Measurements from ENCODE around the gene JKAMP.
"Not testable (repeated sequence)": the region's sequence is repeated elsewhere in the genome, so short reads cannot be mapped to it uniquely, and the experiment has no call there.

Gene JKAMP, protein sequence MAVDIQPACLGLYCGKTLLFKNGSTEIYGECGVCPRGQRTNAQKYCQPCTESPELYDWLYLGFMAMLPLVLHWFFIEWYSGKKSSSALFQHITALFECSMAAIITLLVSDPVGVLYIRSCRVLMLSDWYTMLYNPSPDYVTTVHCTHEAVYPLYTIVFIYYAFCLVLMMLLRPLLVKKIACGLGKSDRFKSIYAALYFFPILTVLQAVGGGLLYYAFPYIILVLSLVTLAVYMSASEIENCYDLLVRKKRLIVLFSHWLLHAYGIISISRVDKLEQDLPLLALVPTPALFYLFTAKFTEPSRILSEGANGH

DNA sequence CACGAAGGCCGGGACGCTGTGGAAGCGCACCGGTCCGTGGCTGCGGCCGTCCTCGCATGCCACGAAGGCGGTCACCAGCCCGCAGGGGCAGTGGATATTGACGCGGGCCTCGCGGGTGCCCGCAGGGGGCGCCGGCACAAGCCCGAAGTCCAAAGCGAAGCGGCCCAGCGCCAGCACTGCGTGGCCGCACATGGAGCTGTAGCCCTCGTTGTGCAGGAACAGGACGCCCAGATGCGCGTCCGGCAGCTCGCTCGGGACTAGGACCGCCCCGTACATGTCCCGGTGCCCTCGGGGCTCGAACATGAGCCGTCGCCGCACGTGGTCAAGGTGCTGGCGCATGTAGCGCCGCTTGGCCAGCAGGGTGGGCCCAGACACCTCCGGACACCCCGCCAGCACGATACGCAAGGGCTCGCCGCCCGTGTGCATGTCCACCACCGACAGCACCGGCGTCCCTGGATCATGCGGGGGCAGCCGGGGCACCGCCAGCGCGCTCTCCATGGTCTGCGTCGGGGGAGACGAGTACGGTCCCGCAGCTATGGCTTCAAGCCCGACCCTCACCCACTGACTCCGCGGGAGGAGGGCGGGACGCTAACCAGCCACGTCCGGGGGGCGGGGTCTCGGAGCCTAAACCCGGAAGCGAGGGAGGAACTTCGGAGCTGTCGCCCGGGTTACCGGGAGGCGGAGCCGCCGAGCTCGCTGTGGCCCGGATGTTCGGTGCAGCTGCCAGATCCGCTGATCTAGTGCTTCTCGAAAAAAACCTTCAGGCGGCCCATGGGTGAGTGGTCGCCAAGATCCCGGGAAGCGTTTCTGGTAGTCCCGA lies at the start of gene JKAMP, which contains the start of gene L3HYPDH:
JKAMP (plus strand) TSS at position 699 of the 820 bp plus-strand sequence; CDS start at position 772, 73 bp downstream.
L3HYPDH (minus strand) TSS at position 590 of the 820 bp plus-strand sequence; CDS start at position 498, 92 bp downstream.
- DNase-seq (ENCODE audit: low read depth in 3 of 3): peak; percentile 92 to 98 (median 97)

DNA sequence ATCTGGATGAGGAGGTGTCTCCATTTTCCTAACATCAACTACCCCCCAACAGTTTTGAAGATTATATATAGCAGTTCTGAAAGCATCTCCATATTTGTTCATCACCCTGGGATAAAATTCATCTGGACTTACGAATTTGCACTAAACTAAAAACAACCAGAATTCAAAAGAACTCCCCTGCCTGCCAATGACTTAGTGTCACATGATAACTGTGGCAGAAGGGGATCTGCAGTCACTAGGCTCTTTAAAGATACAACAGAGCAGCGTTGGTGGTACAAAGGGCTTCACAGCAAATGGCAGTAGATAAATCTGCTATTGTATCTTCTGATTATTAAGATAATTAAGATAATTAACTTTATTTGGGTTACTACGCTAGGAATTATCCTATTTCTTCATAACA lies 49.2 kb upstream of the JKAMP start:
- no peak for DNase-seq (ENCODE audit: low read depth in 3 of 3)

DNA sequence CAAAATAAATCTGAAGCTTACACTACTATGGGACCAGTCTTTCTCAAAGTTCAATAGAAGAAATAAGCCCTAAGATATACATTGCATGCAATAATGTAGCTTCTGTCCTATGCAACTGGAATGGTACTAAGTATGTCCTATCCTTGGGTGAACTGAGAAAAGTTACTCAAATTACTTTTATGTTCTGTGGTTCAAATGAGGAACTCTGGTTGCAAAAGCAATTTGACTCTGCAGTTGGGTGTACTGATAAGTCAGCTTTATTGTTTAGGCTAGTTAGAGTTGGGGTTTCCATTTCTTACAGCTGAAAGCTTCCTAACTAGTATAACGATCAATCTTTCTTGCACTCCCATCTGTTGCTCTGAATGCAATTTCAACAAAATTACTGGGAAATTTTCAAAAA lies 48.3 kb upstream of the JKAMP start:
- no peak for DNase-seq (ENCODE audit: low read depth in 3 of 3)

DNA sequence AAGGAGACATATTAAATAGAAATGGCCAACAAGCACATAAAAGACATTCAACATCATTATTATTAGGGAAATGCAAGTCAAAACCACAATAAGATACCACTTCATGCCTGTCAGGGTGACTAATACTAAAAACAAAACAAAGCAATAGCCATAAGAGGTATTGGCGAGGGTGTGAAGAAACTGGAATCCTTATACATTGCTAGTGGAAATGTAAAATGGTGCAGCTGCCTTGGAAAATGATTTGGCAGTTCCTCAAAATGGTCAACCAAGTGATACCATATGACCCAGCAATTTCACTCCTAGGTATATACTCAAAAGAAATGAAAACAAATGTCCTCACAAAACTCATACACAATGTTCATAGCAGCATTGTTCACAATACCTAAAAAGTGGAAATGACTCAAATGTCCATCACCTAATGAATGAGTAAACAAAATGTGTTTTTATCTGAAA lies 46.1 kb upstream of the JKAMP start:
- DNase-seq (ENCODE audit: low read depth in 3 of 3): no peak

DNA sequence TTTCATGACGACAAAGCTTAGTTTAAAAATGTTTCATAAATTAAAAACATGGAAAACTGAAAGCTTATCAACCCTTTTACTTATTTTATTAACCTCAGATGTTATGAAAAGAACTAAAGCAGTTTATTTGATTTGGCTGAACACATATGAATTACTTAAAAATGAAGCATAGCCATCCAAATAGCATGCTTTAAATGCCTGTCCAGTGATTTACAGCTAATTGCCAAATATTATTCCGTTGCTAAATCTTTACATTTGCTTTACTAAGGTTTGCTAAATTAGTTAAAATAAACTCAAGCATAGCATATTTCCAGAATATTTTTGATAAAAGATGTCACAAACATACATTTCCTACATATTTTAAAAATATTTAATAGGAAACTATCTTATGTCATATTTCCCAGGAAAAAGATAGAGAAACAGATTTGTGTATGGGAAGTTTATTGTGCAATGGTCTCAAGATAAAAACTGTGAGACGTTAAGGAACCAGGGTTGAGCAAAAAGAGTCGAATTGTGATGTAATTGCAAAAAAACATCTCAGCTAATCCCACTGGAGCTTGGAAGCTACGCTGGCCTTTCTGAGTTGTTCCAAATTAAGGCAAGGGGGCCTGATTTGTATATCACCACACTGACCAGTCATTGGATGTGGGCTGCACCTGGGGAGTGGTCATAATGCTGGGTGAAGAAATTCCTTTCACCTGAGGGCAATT lies 44.9 kb upstream of the JKAMP start:
- no peak for DNase-seq (ENCODE audit: low read depth in 3 of 3)

DNA sequence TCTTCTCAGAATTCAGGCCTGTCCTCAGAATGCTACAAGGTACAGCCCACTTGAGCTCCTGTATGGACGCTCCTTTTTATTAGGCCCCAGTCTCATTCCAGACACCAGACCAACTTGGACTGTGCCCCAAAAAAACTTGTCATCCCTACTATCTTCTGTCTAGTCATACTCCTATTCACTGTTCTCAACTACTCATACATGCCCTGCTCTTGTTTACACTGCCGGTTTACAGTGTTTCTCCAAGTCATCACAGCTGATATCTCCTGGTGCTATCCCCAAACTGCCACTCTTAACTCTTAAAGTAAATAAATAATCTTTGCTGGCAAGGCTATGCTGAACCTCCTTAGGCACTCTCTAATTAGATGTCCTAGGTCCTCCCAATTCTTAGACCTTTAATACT lies 35.6 kb upstream of the JKAMP start:
- DNase-seq (ENCODE audit: low read depth in 3 of 3): not testable (repeated sequence)

DNA sequence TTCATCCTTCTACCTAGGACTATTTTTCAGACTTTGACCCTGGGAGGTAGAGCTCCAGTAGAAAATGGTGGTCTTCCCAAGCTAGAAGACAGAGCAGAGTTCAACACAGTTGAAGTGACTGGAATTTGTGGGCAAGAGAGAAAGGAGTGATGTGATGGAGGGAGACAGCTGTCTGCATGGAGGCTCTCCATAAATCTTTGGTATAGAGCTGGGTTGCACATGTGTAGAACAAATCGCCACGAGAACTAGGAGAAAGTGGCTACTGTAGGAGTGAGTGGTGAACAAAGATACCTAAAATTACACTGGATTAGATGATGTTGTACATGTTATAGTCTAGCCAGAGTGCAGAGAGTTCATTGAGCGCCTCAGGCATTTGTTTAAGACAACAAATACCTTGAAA lies 33.6 kb upstream of the JKAMP start:
- no peak for DNase-seq (ENCODE audit: low read depth in 3 of 3)

DNA sequence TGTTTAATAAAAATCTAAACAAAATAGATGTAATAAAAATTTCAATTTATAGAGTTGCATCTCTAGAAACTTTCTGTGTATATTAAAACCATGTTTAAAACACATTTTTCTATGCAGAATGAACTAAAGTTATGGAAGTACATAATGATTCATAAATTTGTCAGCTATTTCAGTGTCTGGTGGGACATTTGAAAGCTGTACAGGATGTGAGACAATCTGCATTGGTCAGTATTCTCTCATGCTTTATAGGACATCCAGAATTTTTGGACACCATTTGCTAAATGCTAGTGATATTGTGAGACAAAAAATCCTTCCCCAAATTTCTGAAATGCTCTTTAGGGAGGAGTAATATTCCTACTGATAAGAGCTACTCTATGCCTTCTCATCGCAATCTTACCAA lies 32.5 kb upstream of the JKAMP start:
- DNase-seq (ENCODE audit: low read depth in 3 of 3): no peak

DNA sequence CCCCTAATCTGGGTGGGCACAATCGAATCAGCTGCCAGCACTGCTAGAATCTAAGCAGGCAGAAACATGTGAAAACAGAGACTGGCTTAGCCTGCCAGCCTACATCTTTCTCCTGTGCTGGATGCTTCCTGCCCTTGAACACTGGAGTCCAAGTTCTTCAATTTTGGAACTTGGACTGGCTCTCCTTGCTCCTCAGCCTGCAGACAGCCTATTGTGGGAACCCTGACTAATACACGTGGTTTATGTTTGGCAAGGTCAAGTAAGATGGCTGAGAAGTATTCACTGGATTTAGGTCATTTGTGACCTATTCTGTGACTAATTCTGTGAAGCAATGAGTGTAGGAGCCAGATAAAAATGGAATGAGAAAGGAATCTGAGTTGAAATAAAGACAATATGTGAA lies 30.2 kb upstream of the JKAMP start:
- DNase-seq (ENCODE audit: low read depth in 3 of 3): no peak

DNA sequence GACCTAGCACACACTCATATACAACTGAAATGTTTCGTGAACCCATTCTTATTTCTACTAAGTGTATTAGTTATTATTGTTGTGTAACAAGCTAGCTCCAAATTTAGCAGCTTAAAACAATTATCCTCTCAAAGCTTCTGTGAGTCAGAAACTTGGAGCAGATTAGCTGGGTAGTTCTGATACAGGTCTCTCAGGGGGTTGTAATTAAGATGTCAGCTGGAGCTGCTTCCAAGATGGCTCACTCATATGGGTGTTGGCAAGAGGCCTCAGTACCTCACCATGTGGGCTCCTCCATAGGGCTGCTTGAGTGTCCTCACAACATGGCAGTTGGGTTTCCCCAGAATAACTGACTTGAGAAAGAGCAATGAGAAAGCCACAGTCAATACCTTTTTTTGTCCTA lies 28.9 kb upstream of the JKAMP start:
- no peak for DNase-seq (ENCODE audit: low read depth in 3 of 3)

DNA sequence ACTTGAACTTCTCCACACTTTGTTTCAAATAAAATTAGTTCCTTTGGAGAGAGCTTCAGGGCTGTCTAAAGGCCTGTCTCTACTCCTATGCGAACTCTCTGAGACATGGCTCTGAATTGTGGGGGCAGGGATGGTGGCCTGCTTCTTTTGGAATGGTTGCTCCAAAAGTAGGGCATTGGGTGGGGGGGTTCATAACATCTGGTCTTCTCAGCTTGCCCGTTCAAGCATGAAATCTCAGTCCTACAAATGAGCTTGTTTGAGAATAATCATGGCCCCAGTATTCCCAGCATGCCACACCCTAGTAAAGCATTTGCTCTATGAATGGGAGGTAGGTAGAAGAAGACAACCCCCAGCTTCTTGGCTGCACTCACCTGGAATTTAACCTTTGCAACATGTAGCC lies 25.8 kb upstream of the JKAMP start:
- DNase-seq (ENCODE audit: low read depth in 3 of 3): no peak

DNA sequence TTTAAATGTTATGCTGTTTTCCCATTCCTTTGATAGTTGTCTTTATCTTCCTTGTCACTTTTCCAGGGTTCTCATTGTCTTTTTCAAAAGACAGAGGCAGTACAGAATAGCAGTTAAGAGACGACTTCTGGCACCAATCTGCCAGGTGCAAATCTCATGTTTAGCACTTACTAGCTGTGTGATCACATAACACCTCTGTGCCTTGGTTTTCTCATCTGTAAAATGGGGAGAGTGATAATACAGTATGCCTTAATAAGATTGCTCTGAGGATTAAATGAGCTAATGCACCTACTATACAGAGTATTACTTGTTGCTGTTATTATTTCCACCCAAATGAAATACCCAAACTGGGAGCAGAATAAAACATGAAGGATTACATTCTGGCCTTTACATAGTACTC lies 23.9 kb upstream of the JKAMP start:
- no peak for DNase-seq (ENCODE audit: low read depth in 3 of 3)

DNA sequence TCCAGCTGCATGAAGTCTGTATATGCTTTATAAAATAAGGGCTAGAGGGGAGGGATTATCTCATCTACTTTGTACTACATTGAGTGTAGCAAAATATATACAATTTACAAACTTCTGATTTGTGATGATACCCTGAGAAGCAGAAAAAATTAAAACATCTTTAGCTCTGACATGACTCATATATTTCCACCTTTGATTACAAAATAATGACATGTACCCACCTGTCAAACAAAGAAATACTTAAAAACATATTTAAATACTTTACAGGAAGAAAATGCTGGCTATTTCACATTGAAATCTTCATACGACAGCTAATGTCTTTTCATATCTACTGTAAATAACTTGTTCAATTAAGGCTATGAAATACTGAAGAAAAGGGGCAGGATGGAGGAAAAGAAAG lies 22.4 kb upstream of the JKAMP start:
- no peak for DNase-seq (ENCODE audit: low read depth in 3 of 3)

DNA sequence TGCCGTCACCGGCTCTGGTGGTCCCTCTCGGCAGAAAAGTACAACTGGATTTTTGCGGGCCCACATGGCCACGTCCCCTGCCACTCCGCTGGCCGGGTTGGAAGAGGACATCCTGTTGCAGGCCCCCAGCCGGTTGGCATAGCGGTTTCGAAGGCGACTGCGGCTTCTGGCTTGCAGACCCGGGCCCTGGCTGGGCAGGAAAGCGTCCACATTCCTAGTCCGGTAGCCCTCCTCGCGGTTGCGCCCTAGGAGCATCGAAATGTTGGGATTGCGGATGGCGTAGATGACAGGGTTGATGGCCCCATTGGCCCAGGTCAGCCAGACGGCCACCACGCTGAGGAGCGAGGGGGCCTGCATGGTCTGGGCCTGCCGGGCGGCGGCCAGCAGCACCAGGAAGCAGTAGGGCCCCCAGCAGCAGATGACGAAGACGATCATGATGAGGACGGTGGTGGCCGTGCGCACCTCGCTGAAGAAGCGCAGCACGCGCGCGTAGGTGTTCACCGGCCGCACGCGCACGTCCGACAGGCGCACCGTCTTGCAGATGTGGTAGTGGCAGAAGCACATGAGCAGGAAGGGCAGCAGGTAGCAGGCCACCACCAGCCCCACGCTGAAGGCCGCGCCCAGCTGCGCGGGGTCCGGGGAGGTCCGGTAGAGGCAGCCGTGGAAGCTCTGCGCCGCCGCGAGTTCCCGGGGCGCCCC lies 20.4 kb upstream of the JKAMP start:
- peak in 2 of 3 donors; percentile 20 to 36 for DNase-seq (ENCODE audit: low read depth in 3 of 3)

DNA sequence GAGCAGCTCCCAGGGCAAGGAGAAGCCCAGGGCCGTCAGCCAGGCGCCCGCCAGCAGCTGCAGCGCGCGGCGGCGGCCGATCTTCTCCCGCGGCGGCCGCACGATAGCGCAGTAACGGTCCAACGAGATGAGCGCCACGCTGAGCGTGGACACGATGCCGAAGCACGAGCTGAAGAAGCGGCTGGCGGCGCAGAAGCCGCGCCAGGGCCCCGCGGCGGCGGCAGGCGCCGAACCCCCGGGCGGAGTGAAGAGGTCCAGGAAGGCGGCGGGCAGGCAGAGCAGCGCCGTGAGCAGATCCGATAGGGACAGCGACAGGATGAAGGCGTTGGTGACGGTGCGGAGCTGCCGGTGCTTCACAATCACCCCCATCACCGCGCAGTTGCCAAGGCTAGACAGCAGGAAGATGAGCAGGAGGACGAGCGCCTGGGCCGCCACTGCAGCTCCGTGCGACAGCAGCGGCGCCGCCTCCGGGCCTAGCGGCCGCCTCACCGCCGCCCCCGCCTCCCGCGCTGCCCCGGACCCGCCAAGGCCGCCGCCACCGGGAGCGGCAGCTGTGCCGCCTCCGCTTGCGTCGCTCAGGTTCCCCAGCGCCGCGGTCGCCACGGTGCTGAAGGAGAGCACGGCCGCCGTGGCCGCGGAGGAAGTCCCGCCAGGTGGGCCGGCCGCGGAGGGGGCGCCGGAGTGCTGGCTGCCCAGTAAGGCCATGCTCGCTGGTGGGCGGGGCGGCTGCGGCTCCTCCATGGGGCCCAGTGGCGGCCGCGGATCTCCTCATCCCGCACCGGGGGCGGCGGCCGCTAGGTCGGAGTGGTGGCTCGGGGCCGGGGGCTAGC lies 19.6 kb upstream of the JKAMP start:
- DNase-seq (ENCODE audit: low read depth in 3 of 3): peak in 2 of 3 donors; percentile 7 to 36

DNA sequence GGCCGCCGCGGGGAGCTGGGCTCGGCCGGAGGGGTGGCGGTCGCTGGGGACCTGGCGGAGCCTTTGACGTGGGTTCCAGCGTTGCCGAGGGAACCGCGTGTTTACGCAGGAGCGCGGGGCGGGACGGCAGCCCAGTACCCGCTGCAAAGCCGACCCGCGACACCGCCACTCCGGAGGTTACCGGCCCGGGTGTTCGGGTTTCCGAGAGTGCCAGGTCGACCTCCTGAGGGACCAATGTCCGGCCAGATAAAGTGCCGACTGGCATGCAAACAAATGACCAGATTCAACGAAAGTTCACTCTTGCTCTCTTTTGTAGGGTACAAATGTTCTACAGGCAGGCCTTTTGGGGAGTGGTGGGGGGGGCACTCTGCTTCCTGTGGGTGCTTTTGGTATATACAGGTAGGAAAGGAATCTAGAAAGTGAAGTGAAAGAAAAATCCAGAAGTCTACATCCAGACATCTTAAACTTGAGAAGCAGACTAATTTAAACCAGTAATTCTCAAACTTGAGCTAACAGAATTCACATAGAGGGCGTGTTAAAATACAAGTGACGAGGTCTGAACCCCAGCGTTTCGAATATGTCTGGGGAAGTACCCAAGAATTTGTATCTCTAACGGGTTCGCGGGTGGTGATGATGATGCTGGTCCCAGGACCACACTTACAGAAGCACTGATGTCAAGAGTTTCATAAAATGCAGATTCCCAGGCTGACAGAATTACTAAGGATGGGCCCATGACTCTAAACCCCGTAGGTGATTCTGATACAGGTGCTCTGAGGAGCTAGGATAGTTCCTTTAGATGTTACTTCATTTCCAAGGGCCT lies 18.8 kb upstream of the JKAMP start, which contains the start of gene GPR135:
GPR135 (minus strand) TSS at position 65 of the 820 bp plus-strand sequence. CDS start 154 bp downstream, outside the sequence.
- DNase-seq (ENCODE audit: low read depth in 3 of 3): no peak

DNA sequence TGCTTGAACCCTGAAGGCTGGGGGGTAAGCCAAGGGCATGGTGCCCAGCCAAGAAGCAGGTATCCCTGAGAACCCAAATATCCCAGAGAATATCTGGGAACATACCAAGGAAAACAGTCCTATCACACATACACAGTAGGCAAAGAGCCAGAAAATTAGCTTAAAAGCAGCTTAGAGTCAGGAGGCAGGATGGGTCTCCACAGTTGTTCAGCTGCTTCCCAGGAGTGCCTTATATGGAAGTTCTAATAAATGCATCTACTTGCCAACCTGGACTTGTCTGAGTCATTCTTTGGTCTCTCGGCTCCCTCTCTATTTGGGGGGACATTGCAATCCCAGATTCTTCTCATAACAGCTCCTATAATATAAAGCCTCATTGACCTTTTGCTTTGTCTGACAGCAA lies 10.1 kb upstream of the JKAMP start:
- no peak for DNase-seq (ENCODE audit: low read depth in 3 of 3)

DNA sequence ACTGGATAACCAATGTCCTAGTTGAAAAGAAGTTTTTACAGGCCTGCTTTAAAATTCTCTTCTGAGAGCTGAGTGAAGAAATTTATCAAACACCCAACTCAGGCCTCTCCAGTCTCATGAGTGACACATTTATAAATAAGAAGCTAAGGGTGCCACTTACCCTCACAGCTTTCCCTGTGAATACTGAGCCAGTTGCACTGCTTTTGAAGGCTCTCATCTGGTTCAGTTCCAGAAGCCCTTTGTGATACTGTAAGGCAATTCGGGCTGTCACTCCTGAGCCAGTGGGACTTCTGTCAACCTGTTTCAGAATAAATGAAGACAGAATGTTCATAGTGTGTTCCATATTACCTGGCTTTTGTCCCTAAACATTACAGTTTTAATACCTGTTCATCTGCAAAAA lies 8.6 kb upstream of the JKAMP start:
- DNase-seq (ENCODE audit: low read depth in 3 of 3): no peak

DNA sequence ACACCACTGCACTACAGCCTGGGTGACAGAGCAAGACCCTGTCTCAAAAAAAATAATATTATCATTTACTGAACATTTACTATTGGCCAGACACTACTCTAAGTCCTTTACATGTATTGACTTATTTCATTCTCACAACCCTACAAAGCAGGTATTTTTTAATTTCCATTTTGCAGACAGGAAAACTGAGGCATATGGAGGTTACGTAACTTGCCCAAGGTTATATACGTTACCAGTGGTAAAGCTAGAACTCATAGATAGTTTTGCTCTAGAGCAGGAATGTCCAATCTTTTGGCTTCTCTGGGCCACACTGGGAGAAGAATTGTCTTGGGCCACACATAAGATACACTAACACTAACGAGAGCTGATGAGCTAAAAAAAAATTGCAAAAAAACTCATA lies 5.8 kb upstream of the JKAMP start:
- no peak for DNase-seq (ENCODE audit: low read depth in 3 of 3)

DNA sequence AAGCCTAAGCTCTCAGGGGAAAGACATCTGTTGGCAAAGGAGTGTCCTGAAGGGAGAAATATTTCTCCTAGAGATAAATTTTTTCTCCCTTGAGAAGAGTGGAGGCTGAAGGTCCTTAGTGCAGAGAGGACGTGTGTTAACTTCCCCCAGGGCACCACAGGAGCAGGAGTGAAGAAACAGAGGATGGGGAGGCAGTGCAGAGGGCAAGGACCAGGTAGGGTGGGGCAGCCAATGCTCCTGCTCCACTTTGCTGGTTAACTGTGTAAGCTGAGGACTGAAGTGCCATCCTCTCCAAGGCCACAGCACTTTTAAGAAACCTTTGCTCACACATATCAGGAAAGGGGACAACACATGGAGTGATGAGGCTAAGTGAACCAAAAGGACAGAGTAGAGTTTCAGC lies 4.2 kb upstream of the JKAMP start:
- no peak for DNase-seq (ENCODE audit: low read depth in 3 of 3)
